ENCODE data around the gene EBF3.

DNA sequence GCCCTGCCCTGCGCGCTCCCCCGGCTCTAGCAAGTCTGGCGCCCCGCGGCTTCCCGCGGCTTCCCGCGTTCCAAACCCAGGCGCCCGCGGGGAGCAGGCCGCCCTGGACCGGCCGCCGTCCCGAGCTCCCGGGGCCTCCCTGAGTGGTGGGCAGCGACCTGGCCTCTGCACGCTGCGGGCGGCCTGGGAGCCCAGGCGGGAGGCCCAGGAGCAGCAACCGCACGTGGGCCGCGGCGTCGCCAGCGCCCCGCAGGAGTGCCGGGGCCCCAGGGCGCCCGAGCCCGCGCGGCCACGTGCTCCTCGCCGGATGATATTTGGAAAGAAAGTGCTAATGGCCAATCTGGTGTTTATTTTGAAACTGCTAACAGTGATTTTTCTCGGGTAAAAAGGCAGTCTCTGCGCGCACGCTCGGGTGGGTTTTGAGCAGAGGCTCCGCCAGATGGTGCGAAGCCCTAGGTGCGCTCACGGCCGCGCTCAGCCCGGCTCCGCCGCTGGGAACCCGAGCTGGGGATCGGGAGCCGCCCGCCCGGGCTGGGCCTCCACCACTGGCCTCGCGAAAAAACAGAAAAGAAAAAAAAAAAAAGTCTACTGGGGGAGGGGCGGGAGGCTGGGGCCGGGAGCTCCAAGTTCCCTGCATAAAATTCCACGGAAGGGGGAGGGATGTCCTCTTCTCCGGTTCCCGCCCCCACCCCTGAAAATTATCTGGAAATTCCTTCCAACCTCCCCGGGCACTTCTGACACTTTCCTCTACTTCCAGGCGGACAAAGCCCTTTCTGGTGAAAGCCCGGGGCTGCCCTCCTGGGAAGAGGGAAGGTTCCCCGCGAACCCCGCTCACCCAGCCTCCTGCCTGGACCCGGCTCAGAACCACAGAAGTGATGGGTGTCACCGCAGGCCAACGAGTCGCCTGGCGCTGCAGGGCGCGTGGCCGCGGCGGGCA, 4.3 kb downstream of the EBF3 start:
- TF ChIP-seq, protein P1, sequence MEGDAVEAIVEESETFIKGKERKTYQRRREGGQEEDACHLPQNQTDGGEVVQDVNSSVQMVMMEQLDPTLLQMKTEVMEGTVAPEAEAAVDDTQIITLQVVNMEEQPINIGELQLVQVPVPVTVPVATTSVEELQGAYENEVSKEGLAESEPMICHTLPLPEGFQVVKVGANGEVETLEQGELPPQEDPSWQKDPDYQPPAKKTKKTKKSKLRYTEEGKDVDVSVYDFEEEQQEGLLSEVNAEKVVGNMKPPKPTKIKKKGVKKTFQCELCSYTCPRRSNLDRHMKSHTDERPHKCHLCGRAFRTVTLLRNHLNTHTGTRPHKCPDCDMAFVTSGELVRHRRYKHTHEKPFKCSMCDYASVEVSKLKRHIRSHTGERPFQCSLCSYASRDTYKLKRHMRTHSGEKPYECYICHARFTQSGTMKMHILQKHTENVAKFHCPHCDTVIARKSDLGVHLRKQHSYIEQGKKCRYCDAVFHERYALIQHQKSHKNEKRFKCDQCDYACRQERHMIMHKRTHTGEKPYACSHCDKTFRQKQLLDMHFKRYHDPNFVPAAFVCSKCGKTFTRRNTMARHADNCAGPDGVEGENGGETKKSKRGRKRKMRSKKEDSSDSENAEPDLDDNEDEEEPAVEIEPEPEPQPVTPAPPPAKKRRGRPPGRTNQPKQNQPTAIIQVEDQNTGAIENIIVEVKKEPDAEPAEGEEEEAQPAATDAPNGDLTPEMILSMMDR (IDR thresholded peaks at IDR 0.05; ENCODE audit: insufficient read depth, low read depth, low read length) = no peak
- TF ChIP-seq EZH2 (IDR thresholded peaks at IDR 0.05; ENCODE audit: insufficient read depth, low read length) = no peak

All from astrocyte (in vitro differentiated cells and primary cell).